NB4 (cell line): ENCODE data around the gene TRIM71.

ENCODE experiments used
- CTCF ChIP-seq: IDR thresholded peaks from one replicate; pipeline ENCODE4 v1.5.1; 2012; ENCODE audit warnings: low read depth, low read length
- MYC ChIP-seq: IDR thresholded peaks from 2 replicates; pipeline ENCODE4 v1.6.1; 2011; ENCODE audit warnings: low read depth, low read length
- POLR2A ChIP-seq: IDR thresholded peaks from 2 replicates; pipeline ENCODE4 v1.6.1; 2011; ENCODE audit warnings: mild to moderate bottlenecking; ENCODE audit not compliant: insufficient read length; ENCODE audit errors: extremely low read depth

GRCh38 chr3:32848215-32848614 is 30.4 kb downstream of the TRIM71 start:
- no peak for TF ChIP-seq CTCF
- no peak for TF ChIP-seq POLR2A
- TF ChIP-seq MYC: no peak
